ENCODE data around the gene SST.
A peak's percentile ranks its signal among the peaks of the same experiment; 100 is the strongest.
"Not testable (repeated sequence)": the region's sequence is repeated elsewhere in the genome, so short reads cannot be mapped to it uniquely, and the experiment has no call there.

Gene SST

DNA sequence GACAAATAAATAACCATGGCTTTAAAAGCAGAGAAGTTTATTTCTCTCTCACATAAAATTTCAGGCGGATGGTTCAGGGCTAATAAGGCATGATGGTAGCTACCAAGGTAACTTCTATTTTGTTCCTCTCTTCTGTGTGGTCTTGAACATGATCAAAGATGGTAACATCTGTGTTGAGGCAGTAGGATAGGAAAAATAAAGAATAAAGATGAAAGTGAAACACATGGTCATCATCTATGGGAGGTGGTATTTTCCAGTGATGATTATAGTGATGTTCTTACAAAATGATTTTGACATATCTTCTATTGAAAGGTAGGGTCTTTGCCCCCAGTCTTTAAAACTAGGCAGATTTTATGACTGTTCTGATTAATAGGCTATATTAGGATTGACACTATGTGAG lies 14.2 kb upstream of the SST start:
- no peak for DNase-seq (ENCODE audit: low read depth)

DNA sequence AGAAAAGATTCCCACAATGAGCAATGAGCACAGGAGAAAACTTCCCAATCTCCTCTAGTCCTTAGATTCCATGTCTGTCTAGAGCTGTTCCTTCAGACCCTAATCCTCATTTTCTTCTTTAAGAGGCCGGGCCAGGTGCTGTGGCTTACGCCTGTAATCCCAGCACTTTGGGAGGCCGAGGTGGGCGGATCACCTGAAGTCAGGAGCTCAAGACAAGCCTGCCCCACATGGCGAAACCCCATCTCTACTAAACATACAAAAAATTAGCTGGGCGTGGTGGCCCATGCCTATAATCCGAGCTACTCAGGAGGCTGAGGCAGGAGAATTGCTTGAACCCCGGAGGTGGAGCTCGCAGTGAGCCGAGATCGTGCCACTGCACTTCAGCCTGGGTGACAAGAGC lies 11.6 kb upstream of the SST start:
- DNase-seq (ENCODE audit: low read depth): not testable (repeated sequence)

DNA sequence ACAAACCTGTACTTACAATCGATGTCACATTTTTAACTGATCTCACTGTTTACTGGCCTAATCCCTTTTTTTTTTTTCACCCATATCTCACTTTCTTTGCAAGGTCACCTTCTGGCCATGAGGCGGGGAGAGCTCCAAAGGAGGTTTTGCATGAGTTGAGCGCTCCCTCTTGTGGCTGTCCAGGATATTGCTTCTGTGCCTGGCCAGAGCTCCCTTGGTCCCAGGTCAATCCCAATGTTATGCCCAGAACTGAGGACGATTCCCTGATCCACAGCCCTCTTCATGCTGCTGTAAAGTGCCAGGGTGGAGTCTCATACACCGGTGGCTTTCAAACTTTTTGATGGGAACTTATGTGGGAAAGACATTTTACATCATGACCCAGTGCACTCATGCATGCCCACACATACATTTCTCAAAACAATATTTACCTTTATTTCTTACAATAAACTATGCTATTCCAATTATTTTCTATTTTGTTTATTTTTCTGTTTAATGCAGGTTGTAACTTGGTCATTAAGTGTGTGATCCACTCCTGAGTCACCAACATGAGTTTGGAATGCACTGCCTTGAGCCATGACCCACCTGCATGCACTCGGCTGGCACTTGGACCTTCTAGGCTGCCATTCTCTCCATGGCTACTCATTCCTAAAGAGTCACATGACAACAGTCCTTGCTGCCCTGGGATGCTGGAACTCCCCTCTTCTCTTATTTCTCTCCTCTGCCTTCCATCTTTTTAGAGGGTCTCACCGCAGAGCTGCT lies 9.6 kb upstream of the SST start:
- peak; percentile 38 for DNase-seq (ENCODE audit: low read depth)

DNA sequence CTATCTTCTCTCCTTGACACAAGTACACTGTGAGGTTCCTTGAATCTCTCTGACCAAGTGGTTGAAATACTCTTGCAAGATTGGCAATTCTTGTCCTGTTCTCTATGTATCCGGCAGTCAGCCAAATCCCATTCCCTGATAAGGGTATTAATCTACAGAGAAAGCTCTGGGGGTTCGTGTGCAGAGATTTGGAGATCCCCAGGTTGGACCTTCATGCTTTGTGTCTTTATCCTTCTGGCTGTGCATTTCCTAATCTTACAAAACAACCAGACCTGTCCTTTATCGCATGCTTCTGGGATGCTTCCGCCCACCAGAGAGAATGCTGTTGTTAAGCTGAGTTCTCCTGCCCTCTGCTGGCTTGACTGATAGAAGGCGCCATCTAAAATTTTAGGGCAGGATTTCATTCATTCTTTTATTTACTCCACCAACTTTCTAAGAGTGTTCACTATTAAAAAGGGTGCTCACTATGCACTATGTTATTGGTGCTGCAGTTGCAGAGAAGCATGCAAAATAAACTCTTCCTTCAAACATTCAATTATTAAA lies 8.6 kb upstream of the SST start:
- no peak for DNase-seq (ENCODE audit: low read depth)

DNA sequence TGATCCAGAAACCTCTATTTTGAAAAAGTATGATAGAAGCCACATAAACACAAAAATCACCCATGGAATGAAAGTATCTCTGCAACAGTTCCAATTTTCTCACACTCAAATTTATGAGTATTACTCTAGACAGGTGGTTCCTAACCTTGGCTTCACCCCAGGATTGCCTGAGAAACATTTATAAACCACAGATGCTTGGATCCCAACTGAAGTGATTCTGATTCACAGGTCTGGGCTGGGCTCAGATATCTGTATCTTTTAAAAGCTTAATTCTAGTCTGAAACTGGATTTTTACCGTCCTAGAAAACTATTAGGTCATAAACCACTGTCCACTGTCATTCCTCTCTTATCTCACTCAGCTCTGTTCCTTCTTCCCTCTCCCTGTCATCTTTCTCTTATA lies 7.4 kb upstream of the SST start:
- DNase-seq (ENCODE audit: low read depth): no peak

GRCh38 chr3:187673012-187673411 lies 2.8 kb upstream of the SST start:
- DNase-seq (ENCODE audit: low read depth): no peak

DNA sequence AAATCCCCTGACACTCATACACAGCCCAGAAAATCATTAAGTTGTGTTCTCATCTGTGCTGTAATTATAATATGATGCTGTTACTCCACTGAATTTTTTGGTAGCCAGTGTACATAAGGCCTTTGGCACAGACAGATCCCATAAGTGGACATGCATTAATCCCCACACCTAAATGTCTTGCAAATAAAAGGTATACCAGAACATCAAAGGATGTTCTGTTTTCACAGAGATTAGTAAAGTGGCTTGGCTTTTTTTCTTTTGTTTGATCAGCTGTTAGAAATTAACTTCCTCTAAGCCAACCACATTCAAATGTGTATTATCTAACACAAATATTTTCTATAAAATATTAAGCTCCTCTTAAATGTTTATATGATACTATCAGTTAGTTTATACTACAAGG lies 2.7 kb downstream of the SST start:
- no peak for DNase-seq (ENCODE audit: low read depth)

DNA sequence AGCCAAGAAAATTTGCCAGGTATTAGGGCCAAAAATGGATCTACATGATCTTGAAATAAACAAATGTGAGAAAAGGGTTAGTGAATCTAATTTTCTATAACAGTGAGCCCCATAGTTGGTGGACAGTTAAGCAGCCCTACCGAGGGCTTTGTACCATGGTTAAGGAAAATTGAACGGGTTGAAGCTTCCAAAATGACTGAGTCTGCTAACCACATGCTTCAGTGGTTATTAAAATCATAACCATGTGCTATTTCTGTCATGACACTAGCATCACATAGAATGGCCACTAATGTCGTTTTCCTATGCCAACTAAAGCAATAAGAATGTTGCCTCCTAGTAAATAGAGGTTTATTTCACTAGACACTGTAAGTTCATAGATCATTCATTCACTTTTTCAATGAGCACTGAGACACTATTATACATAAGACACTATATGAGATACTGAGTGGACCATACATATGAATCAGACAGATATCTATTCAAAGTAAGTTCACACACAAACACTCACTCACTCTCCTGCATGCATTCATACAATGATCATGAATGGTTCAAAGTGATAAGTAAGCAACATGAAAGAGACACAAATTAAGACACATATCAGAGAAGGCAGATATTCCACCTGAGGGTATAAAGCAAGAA lies 4.3 kb downstream of the SST start:
- DNase-seq (ENCODE audit: low read depth): no peak

GRCh38 chr3:187665010-187665409 lies 5.2 kb downstream of the SST start:
- DNase-seq (ENCODE audit: low read depth): no peak

DNA sequence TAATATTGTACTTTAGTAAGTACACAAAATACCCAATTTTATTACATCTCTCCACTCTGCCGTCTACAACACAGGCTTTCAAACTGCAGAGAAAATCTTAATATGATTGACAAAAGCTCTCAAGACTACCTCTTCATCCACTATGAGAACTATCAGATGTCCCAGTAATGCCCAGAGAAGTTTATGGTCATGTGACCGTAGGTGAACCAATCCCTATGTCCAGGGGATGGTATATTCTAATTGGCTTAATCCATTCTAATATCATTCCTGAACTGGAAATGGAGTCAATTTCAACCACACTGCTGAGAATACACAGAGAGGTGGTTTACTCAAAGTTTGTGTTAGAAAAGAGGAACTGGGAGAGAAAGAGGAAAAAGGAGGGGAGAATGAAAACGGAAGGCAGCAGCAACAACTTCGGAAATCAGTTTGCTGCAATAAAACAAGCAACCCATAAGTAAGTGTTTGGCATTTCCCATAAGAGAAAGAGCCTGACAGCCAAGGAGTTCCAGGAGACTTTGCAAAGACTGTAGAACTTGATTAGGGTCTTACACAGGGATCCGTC lies 7.3 kb downstream of the SST start:
- no peak for DNase-seq (ENCODE audit: low read depth)

- DNase-seq (ENCODE audit: low read depth): no peak
These were observed 8.9 kb downstream of the SST start for GRCh38 chr3:187661267-187661666.

GRCh38 chr3:187651282-187651681 lies 18.9 kb downstream of the SST start:
- DNase-seq (ENCODE audit: low read depth): no peak

DNA sequence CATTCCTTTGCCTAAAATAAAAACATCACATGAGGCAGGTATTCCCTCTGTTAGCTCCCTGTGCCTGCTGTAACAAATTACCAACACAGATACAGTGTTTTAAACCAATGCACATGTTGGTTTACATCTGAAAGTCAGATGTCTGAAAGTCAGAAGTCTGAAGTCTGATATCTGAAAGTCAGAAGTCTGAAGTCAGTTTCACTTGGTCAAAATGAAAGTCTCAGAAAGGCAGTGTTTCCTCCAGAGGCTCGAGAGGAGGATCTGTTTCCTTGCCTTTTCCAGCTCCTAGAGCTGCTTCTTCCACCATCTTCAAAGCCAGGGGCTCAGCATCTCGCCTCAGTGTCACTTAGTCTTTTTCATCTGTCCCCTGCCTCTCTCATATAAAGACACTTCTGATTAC lies 22.0 kb downstream of the SST start:
- DNase-seq (ENCODE audit: low read depth): no peak

GRCh38 chr3:187646906-187647660 lies 23.1 kb downstream of the SST start:
- no peak for DNase-seq (ENCODE audit: low read depth)

GRCh38 chr3:187645379-187645778 lies 24.8 kb downstream of the SST start:
- not testable (repeated sequence) for DNase-seq (ENCODE audit: low read depth)

DNA sequence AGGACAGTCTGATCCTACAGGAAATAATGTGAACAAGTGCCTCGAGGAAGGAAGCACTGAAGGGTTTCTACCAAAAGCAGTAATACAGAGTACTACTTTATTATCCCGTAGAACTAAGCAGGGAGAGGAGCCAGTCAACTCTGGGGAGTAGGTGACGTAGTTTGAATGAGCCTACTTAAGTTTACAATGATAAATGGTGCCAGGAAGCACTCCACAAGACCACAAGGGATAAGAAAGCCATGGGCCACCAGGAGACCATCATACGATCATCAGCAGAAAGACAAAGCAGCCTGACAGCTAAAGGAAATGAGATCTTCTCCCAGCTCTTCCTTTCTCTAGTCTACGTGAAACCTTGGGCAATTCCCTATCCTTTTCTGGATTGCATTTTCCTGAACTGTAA lies 27.3 kb downstream of the SST start:
- DNase-seq (ENCODE audit: low read depth): no peak

GRCh38 chr3:187641320-187642016 lies 28.7 kb downstream of the SST start:
- no peak for DNase-seq (ENCODE audit: low read depth)

DNA sequence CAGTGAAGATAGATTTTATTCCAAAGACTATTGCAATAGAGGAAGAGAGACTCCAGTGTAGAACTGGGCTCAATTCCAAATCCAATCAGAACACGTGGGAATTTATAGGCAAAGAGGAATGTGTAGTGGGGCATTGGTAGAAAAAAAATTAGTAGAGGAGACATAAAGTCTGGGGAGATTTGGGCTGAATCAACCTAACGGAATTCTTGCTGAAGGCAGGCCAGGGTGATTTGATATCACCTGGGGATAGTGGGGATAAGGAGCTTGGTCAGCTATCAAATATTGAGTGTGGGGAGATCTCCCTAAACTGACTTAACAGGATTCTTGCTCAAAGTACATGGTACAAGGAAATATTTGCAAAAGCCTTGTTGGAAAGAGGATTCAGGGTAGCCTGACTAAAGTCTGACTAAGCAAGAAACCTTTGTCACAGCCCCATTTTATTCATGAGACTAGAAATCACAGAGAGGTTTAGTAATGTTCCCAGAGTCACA lies 29.6 kb downstream of the SST start:
- DNase-seq (ENCODE audit: low read depth): no peak

- DNase-seq (ENCODE audit: low read depth): no peak
These were observed 30.1 kb downstream of the SST start for GRCh38 chr3:187639927-187640568.

- no peak for DNase-seq (ENCODE audit: low read depth)
These were observed 33.7 kb downstream of the SST start for GRCh38 chr3:187636528-187636927.

GRCh38 chr3:187630404-187630803 lies 39.8 kb downstream of the SST start:
- DNase-seq (ENCODE audit: low read depth): no peak
